ENCODE results near the gene UNC93A.
"Not testable (repeated sequence)": the region's sequence is repeated elsewhere in the genome, so short reads cannot be mapped to it uniquely, and the experiment has no call there.

Gene UNC93A

DNA sequence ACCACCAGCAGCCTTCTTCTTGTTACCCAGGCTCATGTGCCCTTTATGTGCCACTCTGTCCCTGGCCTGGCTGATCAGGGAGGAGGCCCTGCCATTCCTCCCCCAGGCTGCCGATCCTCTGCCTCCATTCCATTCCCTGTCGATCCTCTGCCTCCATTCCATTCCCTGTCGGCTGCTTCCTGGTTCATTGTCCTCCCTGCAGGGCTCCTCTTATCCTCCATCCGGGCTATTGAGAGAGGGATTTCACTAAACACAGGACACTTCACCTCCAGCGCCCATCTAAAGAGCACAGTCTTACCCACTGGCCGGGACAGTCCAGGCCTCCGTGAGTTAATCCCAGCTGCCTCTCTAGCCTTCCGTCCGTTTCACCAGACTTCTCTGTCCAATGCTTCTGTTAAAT is 26.1 kb downstream of the UNC93A start:
- DNase-seq (ENCODE audit: low read depth in 1 of 2, low spot score in 1 of 2): no peak
- in situ Hi-C loops (cut with HindIII; ENCODE audit: low pct_unique_long_range_greater_than_20kb, low sequenced_read_pairs): no loop called here
- TF ChIP-seq JUND (IDR thresholded peaks at IDR 0.05; ENCODE audit: low read depth): no peak

DNA sequence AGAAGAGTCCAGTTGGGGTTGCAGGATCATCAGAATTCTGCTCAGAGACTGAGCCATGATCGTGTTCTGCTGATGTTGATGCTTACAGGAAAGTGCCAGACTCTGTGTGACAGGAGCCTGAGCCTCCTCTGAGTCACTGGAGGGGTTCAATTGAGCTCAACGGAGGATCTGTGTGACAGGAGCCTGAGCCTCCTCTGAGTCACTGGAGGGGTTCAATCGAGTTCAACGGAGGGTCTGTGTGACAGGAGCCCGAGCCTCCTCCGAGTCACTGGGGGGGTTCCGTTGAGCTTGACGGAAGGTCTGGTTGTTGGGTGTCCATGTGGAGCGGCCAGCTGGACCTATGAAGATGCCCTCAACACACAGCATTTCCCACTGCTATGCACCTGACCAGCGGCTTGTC is 27.2 kb downstream of the UNC93A start:
- DNase-seq (ENCODE audit: low read depth in 1 of 2, low spot score in 1 of 2); in situ Hi-C loops (cut with HindIII; ENCODE audit: low pct_unique_long_range_greater_than_20kb, low sequenced_read_pairs): not testable (repeated sequence)

GRCh38 chr6:167318856-167319255 is 27.7 kb downstream of the UNC93A start:
- in situ Hi-C loops (cut with HindIII; ENCODE audit: low pct_unique_long_range_greater_than_20kb, low sequenced_read_pairs); DNase-seq (ENCODE audit: low read depth in 1 of 2, low spot score in 1 of 2): not testable (repeated sequence)

- DNase-seq (ENCODE audit: low read depth in 1 of 2, low spot score in 1 of 2); in situ Hi-C loops (cut with HindIII; ENCODE audit: low pct_unique_long_range_greater_than_20kb, low sequenced_read_pairs): not testable (repeated sequence)
Measured at GRCh38 chr6:167319856-167320753, 29.0 kb downstream of the UNC93A start.

DNA sequence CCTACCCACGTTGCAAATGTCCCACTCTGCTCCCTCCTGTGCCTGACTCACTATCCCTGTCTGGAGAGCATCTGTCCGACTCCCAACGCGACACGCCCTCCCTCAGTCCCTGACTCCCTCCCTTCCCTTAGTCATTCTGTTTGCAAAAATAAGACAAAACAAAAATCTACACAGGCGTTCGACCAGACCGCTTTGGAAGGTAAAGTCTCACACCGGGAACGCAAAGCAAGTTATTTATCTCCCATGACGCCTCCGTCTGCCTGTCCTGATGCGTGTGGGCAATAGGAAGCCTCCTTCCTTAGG is 29.6 kb downstream of the UNC93A start:
- DNase-seq (ENCODE audit: low read depth in 1 of 2, low spot score in 1 of 2); in situ Hi-C loops (cut with HindIII; ENCODE audit: low pct_unique_long_range_greater_than_20kb, low sequenced_read_pairs): not testable (repeated sequence)

- DNase-seq (ENCODE audit: low read depth in 1 of 2, low spot score in 1 of 2); in situ Hi-C loops (cut with HindIII; ENCODE audit: low pct_unique_long_range_greater_than_20kb, low sequenced_read_pairs): not testable (repeated sequence)
Measured at GRCh38 chr6:167321185-167321584, 30.1 kb downstream of the UNC93A start.

GRCh38 chr6:167323111-167323510 is 32.0 kb downstream of the UNC93A start:
- in situ Hi-C loops (cut with HindIII; ENCODE audit: low pct_unique_long_range_greater_than_20kb, low sequenced_read_pairs): no loop called here
- no peak for DNase-seq (ENCODE audit: low read depth in 1 of 2, low spot score in 1 of 2)
- TF ChIP-seq JUND (IDR thresholded peaks at IDR 0.05; ENCODE audit: low read depth): no peak

GRCh38 chr6:167324111-167324510 is 33.0 kb downstream of the UNC93A start:
- no peak for TF ChIP-seq JUND (IDR thresholded peaks at IDR 0.05; ENCODE audit: low read depth)

GRCh38 chr6:167325766-167326165 is 34.7 kb downstream of the UNC93A start:
- no peak for DNase-seq (ENCODE audit: low read depth in 1 of 2, low spot score in 1 of 2)
- TF ChIP-seq JUND (IDR thresholded peaks at IDR 0.05; ENCODE audit: low read depth): no peak
- in situ Hi-C loops (cut with HindIII; ENCODE audit: low pct_unique_long_range_greater_than_20kb, low sequenced_read_pairs): no loop called here

More at GRCh38 chr6:167324111-167324510, 33.0 kb downstream of the UNC93A start:
- in situ Hi-C loops (cut with HindIII; ENCODE audit: low pct_unique_long_range_greater_than_20kb, low sequenced_read_pairs): no loop called here
- DNase-seq (ENCODE audit: low read depth in 1 of 2, low spot score in 1 of 2): no peak

GRCh38 chr6:167327391-167327790 is 36.3 kb downstream of the UNC93A start:
- DNase-seq (ENCODE audit: low read depth in 1 of 2, low spot score in 1 of 2): no peak
- in situ Hi-C loops (cut with HindIII; ENCODE audit: low pct_unique_long_range_greater_than_20kb, low sequenced_read_pairs): no loop called here
- no peak for TF ChIP-seq JUND (IDR thresholded peaks at IDR 0.05; ENCODE audit: low read depth)

DNA sequence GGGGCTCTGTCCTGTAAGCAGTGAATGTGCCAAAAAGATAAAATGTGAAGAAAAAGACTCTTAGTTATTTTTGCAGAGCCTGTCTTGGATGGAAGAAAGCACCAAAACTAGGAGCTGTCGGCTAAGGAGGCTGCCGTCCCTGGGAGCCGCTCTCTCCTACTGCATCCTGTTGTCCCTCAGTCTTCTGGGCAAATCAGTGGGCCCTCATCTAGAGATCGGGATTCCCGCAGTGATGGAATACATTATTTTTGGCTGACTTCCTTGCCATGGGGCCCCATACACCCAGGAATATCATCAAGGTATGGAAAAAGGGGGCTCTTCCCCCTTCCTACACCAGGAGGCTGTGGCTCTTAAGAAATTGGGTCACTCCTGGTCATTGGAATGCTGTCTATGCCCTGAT is 37.0 kb downstream of the UNC93A start:
- in situ Hi-C loops (cut with HindIII; ENCODE audit: low pct_unique_long_range_greater_than_20kb, low sequenced_read_pairs): no loop called here
- no peak for TF ChIP-seq JUND (IDR thresholded peaks at IDR 0.05; ENCODE audit: low read depth)
- DNase-seq (ENCODE audit: low read depth in 1 of 2, low spot score in 1 of 2): no peak

GRCh38 chr6:167329014-167329413 is 37.9 kb downstream of the UNC93A start:
- in situ Hi-C loops (cut with HindIII; ENCODE audit: low pct_unique_long_range_greater_than_20kb, low sequenced_read_pairs): no loop called here
- TF ChIP-seq JUND (IDR thresholded peaks at IDR 0.05; ENCODE audit: low read depth): no peak
- DNase-seq (ENCODE audit: low read depth in 1 of 2, low spot score in 1 of 2): no peak

- in situ Hi-C loops (cut with HindIII; ENCODE audit: low pct_unique_long_range_greater_than_20kb, low sequenced_read_pairs): no loop called here
- peak in 1 of 2 experiments; percentile 10 for DNase-seq (ENCODE audit: low read depth in 1 of 2, low spot score in 1 of 2)
- TF ChIP-seq JUND (IDR thresholded peaks at IDR 0.05; ENCODE audit: low read depth): no peak
Measured at GRCh38 chr6:167330750-167331149, 39.6 kb downstream of the UNC93A start.

DNA sequence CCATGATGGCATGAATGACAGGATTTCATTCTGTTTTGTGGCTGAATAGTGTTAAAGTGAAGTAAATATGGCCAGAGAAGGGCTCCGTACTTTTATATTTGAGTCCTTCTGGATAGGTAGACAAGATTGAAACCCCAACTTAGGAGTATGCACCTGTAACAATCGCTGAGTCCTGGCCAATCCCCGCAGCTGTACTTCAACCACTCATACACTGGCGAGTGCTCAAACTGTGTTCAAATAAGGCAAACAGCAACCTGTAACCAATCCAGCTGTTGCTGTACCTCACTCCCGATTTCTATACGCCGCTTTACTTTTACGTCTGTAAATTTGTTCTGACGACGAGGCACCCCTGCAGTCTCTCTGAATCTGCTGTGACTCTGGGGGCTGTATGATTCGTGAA is 40.5 kb downstream of the UNC93A start:
- peak in 1 of 2 experiments; percentile 13 for DNase-seq (ENCODE audit: low read depth in 1 of 2, low spot score in 1 of 2)
- in situ Hi-C loops (cut with HindIII; ENCODE audit: low pct_unique_long_range_greater_than_20kb, low sequenced_read_pairs): no loop called here
- TF ChIP-seq JUND (IDR thresholded peaks at IDR 0.05; ENCODE audit: low read depth): no peak
